IMR-90 (cell line): Measurements from ENCODE around the gene CDCA4. TPM values are rescaled to one million over a fixed set of nuclear protein-coding genes. Genes with fewer than 3 reads are reported as not detected.

Experiments
- ATAC-seq: fragments of 200-7000 bp; cut with Tn5 transposase; 2 replicates; pipeline ENCODE4 v1.9.1; 2020; ENCODE audit warnings: low read depth, mild to moderate bottlenecking, moderate library complexity
- BruUV-seq: library from RNA; stranded (reverse); fragments of 400-500 nt; replicated peaks from 2 replicates; lab custom pipeline; 2021; lab: Mats Ljungman, UMichigan
- CTCF ChIA-PET: fragments of 300-600 bp; formaldehyde crosslinking; extraction: SDS; loops from one replicate; lab custom pipeline; 2021; ENCODE audit warnings: antibody characterized with exemption; lab: Yijun Ruan, JAX
- POLR2A ChIA-PET: fragments of 300-600 bp; sonication (Branson Sonifier 250); formaldehyde crosslinking; loops from one replicate; lab custom pipeline; 2022; ENCODE audit warnings: antibody characterized with exemption; ENCODE audit not compliant: unreplicated experiment; lab: Charles Lee
- DNase-seq: peaks from one replicate; pipeline ENCODE4 v3.0.0; 2013
- H2AFZ ChIP-seq: replicated peaks from 2 replicates; pipeline ENCODE3; 2013; ENCODE audit warnings: low read length, mild to moderate bottlenecking; ENCODE audit not compliant: poor library complexity
- H2AK5ac ChIP-seq: 2 replicates; pipeline ENCODE4 v1.6.1; 2013; ENCODE audit warnings: low read depth, low read length, inconsistent platforms
- H2AK9ac ChIP-seq: replicated peaks from 2 replicates; pipeline ENCODE3; 2013; ENCODE audit warnings: mild to moderate bottlenecking, low read depth, low read length, moderate library complexity; ENCODE audit not compliant: poor library complexity
- H2BK120ac ChIP-seq: 2 replicates; pipeline ENCODE4 v1.6.1; 2013; ENCODE audit warnings: low read depth, low read length, inconsistent platforms
- H2BK15ac ChIP-seq: 3 replicates; pipeline ENCODE4 v1.6.1; 2013; ENCODE audit warnings: low read depth, low read length, inconsistent platforms
- H2BK20ac ChIP-seq: 2 replicates; pipeline ENCODE4 v1.6.1; 2013; ENCODE audit warnings: low read depth, mild to moderate bottlenecking, inconsistent platforms, low read length, moderate library complexity
- H2BK5ac ChIP-seq: 2 replicates; pipeline ENCODE4 v1.6.1; 2013; ENCODE audit warnings: mild to moderate bottlenecking, low read depth, low read length, inconsistent platforms; ENCODE audit not compliant: poor library complexity, severe bottlenecking
- H3K14ac ChIP-seq: replicated peaks from 2 replicates; pipeline ENCODE4 v1.6.1; 2013; ENCODE audit warnings: low read depth, low read length, inconsistent platforms
- H3K18ac ChIP-seq: 2 replicates; pipeline ENCODE4 v1.6.1; 2013; ENCODE audit warnings: low read depth, low read length, control low read depth
- H3K23ac ChIP-seq: 2 replicates; pipeline ENCODE4 v1.6.1; 2013; ENCODE audit warnings: low read depth, low read length, inconsistent platforms
- H3K27ac ChIP-seq: 2 replicates; pipeline ENCODE4 v1.5.1; 2013; ENCODE audit warnings: mild to moderate bottlenecking, control low read depth, low read length; ENCODE audit not compliant: insufficient read depth
- H3K27me3 ChIP-seq: 2 replicates; pipeline ENCODE4 v1.6.1; 2013; ENCODE audit warnings: low read length; ENCODE audit not compliant: control insufficient read depth, insufficient read depth
- H3K36me3 ChIP-seq: 2 replicates; pipeline ENCODE4 v1.6.1; 2013; ENCODE audit warnings: low read length, mixed read lengths; ENCODE audit not compliant: control insufficient read depth, insufficient read depth
- H3K4ac ChIP-seq: 2 replicates; pipeline ENCODE4 v1.6.1; 2013; ENCODE audit warnings: low read depth, low read length, inconsistent platforms
- H3K4me1 ChIP-seq: 2 replicates; pipeline ENCODE4 v1.6.1; 2013; ENCODE audit warnings: low read length, mixed read lengths; ENCODE audit not compliant: control insufficient read depth, insufficient read depth
- H3K4me2 ChIP-seq: 2 replicates; pipeline ENCODE4 v1.6.1; 2013; ENCODE audit warnings: low read depth, mild to moderate bottlenecking, control low read depth, low read length, moderate library complexity
- H3K4me3 ChIP-seq: 2 replicates; pipeline ENCODE4 v1.5.1; 2013; ENCODE audit warnings: low read depth, mild to moderate bottlenecking, control low read depth, low read length, moderate library complexity; ENCODE audit not compliant: insufficient read depth
- H3K56ac ChIP-seq: 2 replicates; pipeline ENCODE4 v1.6.1; 2013; ENCODE audit warnings: low read length, inconsistent platforms; ENCODE audit not compliant: insufficient read depth; ENCODE audit errors: extremely low read depth
- H3K79me1 ChIP-seq, 2 experiments: 2 replicates each; pipeline ENCODE4 v1.6.1; 2013; ENCODE audit warnings: low read length in 2 of 2, inconsistent platforms in 1 of 2, low read depth in 1 of 2
- H3K9ac ChIP-seq: 2 replicates; pipeline ENCODE4 v1.6.1; 2013; ENCODE audit warnings: low read depth, low read length, control low read depth
- H3K9me1 ChIP-seq: 2 replicates; pipeline ENCODE4 v1.6.1; 2013; ENCODE audit warnings: low read length, inconsistent platforms; ENCODE audit not compliant: insufficient read depth
- H3K9me3 ChIP-seq: 2 replicates; pipeline ENCODE4 v1.6.1; 2013; ENCODE audit warnings: low read length; ENCODE audit not compliant: control insufficient read depth, insufficient read depth
- H4K20me1 ChIP-seq: 2 replicates; pipeline ENCODE4 v1.6.1; 2013; ENCODE audit warnings: low read length, inconsistent platforms; ENCODE audit not compliant: insufficient read depth
- H4K5ac ChIP-seq: 2 replicates; pipeline ENCODE4 v1.6.1; 2013; ENCODE audit warnings: mild to moderate bottlenecking, low read depth, low read length, control low read depth
- H4K8ac ChIP-seq, 2 experiments: 2 replicates each; pipeline ENCODE4 v1.6.1; 2013; ENCODE audit warnings: low read depth in 2 of 2, low read length in 2 of 2, control low read depth in 1 of 2, inconsistent platforms in 1 of 2
- H4K91ac ChIP-seq: 2 replicates; pipeline ENCODE4 v1.6.1; 2013; ENCODE audit warnings: low read depth, low read length, inconsistent platforms; ENCODE audit not compliant: insufficient read depth
- BHLHE40 ChIP-seq: fragments of 150-350 bp; IDR thresholded peaks from 2 replicates; pipeline ENCODE4 v1.6.1; 2016; ENCODE audit warnings: mild to moderate bottlenecking, low read depth, low read length
- CEBPB ChIP-seq: IDR thresholded peaks from 2 replicates; pipeline ENCODE4 v1.6.1; 2012; ENCODE audit warnings: low read depth, low read length, improper control_type of control experiment
- CHD1 ChIP-seq: IDR thresholded peaks from 2 replicates; pipeline ENCODE4 v1.6.1; 2012; ENCODE audit warnings: low read depth, low read length, improper control_type of control experiment
- CTCF ChIP-seq: conservative IDR thresholded peaks from 2 replicates; pipeline ENCODE4 v1.5.1; 2012; ENCODE audit warnings: mild to moderate bottlenecking, low read depth, low read length, improper control_type of control experiment
- FOS ChIP-seq: fragments of 150-350 bp; IDR thresholded peaks from 2 replicates; pipeline ENCODE4 v1.6.1; 2016; ENCODE audit warnings: low read depth, low read length
- MAFK ChIP-seq: IDR thresholded peaks from 2 replicates; pipeline ENCODE4 v1.6.1; 2012; ENCODE audit warnings: low read depth, low read length, improper control_type of control experiment
- MAZ ChIP-seq: IDR thresholded peaks from 2 replicates; pipeline ENCODE4 v1.6.1; 2012; ENCODE audit warnings: low read depth, mild to moderate bottlenecking, low read length, improper control_type of control experiment, moderate library complexity, borderline replicate concordance
- MXI1 ChIP-seq: IDR thresholded peaks from 2 replicates; pipeline ENCODE4 v1.6.1; 2012; ENCODE audit warnings: low read depth, mild to moderate bottlenecking, low read length, moderate library complexity, borderline replicate concordance
- NFE2L2 ChIP-seq: fragments of 150-350 bp; IDR thresholded peaks from 2 replicates; pipeline ENCODE4 v1.6.1; 2016; ENCODE audit warnings: low read depth, mild to moderate bottlenecking, low read length
- POLR2A ChIP-seq: IDR thresholded peaks from 2 replicates; pipeline ENCODE4 v1.6.1; 2012; ENCODE audit warnings: mild to moderate bottlenecking, low read depth, low read length
- RAD21 ChIP-seq: IDR thresholded peaks from 2 replicates; pipeline ENCODE4 v1.6.1; 2012; ENCODE audit warnings: low read length, improper control_type of control experiment
- RCOR1 ChIP-seq: IDR thresholded peaks from 2 replicates; pipeline ENCODE4 v1.6.1; 2012; ENCODE audit warnings: mild to moderate bottlenecking, low read length, improper control_type of control experiment; ENCODE audit not compliant: insufficient replicate concordance
- RFX5 ChIP-seq: IDR thresholded peaks from 2 replicates; pipeline ENCODE4 v1.8.0; 2012; ENCODE audit warnings: low read depth, mild to moderate bottlenecking, low read length, moderate library complexity
- SMC3 ChIP-seq: fragments of 150-350 bp; IDR thresholded peaks from 2 replicates; pipeline ENCODE4 v1.6.1; 2016; ENCODE audit warnings: low read depth, mild to moderate bottlenecking, antibody characterized with exemption, low read length, moderate library complexity
- WGBS, 2 experiments: methylation state at CpG; one replicate each; pipeline versions ENCODE4 v1.1.5 to v1.1.7; 2013; ENCODE audit warnings: missing lambda C conversion rate in 2 of 2; ENCODE audit not compliant: insufficient read length in 1 of 2; ENCODE audit errors: extremely low coverage in 2 of 2; 5-methylcytosine and 5-hydroxymethylcytosine counted together
- dilution Hi-C: fragments of 300-500 bp; cut with HindIII; formaldehyde crosslinking; loops from one replicate; pipeline ENCODE4 v1.14.3; 2018; ENCODE audit warnings: low sequenced_read_pairs; ENCODE audit not compliant: unreplicated experiment
- in situ Hi-C: fragments of 300-500 bp; cut with MboI; formaldehyde crosslinking; loops from 3 replicates; pipeline ENCODE4 v1.14.3; 2019; ENCODE audit warnings: low sequenced_read_pairs, inconsistent platforms, mixed read lengths
- intact Hi-C: fragments of 100-400 bp; cut with micrococcal nuclease; formaldehyde crosslinking; loops from 2 replicates; pipeline ENCODE4 v1.10.0; 2022
- polyA plus RNA-seq, 3 experiments: library from polyadenylated mRNA; depleted of rRNA; stranded (reverse); fragments of >200 nt; gene quantifications; 2 replicates each; pipeline ENCODE4 v1.2.3, GENCODE V29; 2012; ENCODE audit warnings: low replicate concordance in 1 of 3
- total RNA-seq: library from RNA; depleted of rRNA; stranded (reverse); fragments of >200 nt; gene quantifications from 2 replicates; pipeline ENCODE4 v1.2.3, GENCODE V29; 2012
- TF ChIP-seq, protein P1 (sequence below): fragments of 150-350 bp; IDR thresholded peaks from 2 replicates; pipeline ENCODE4 v1.6.1; 2017; ENCODE audit warnings: mild to moderate bottlenecking, antibody characterized with exemption, low read length, low read depth

Gene CDCA4
- total and polyA plus RNA-seq, 2 of the 4 experiments (the other 2 are of a cell fraction), result 17.7 to 18.6 TPM

GRCh38 chr14:104998801-104999200, 22.1 kb downstream of the CDCA4 start:
- Histone ChIP-seq H2BK5ac (no peak overlapping the region), H3K4me1 (no peaks in the 10 kb centered on the region), H4K5ac (no peak overlapping the region), H2AFZ (no peak overlapping the region), H2BK20ac (no peak overlapping the region), H3K9ac (no peak overlapping the region), H3K56ac (no peak overlapping the region), H3K27ac (no peak overlapping the region), H3K23ac (no peak overlapping the region), H3K9me3 (0 out of 2 replicates have a peak, but pooled peaks cover 3% of the 10 kb centered on the region), H3K79me1 (peaks cover 0 to 14% of the 10 kb centered on the region in 2 experiments; a peak in 1 of 4 replicates), H3K18ac (no peak overlapping the region), H3K27me3 (no peaks in the 10 kb centered on the region), H2AK5ac (no peak overlapping the region), H4K8ac (no peak overlapping the region), H2BK15ac (no peak overlapping the region), H2AK9ac (no peak overlapping the region), H3K4me3 (no peak overlapping the region), H3K4ac (no peak overlapping the region), H3K14ac (no peak overlapping the region), H2BK120ac (no peak overlapping the region), H4K20me1 (no peaks in the 10 kb centered on the region), H3K9me1 (no peaks in the 10 kb centered on the region; the same call in 1 of the 2 replicates), H3K36me3 (peaks cover 3% of the 10 kb centered on the region; the same call in 1 of the 2 replicates), H4K91ac (no peak overlapping the region), H3K4me2 (no peak overlapping the region)
- no TSS peak for BruUV-seq
- no peak for TF ChIP-seq RAD21
- no peak for TF ChIP-seq MAFK
- no peak for TF ChIP-seq POLR2A
- TF ChIP-seq CTCF, result no peak
- TF ChIP-seq NFE2L2, result no peak
- TF ChIP-seq SMC3, result no peak
- TF ChIP-seq, protein P1, sequence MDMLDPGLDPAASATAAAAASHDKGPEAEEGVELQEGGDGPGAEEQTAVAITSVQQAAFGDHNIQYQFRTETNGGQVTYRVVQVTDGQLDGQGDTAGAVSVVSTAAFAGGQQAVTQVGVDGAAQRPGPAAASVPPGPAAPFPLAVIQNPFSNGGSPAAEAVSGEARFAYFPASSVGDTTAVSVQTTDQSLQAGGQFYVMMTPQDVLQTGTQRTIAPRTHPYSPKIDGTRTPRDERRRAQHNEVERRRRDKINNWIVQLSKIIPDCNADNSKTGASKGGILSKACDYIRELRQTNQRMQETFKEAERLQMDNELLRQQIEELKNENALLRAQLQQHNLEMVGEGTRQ, result no peak
- no peak for TF ChIP-seq RCOR1
- TF ChIP-seq RFX5, result no peak
- TF ChIP-seq FOS, result no peak
- no peak for TF ChIP-seq MXI1
- TF ChIP-seq CEBPB, result no peak
- TF ChIP-seq CHD1, result no peak
- TF ChIP-seq MAZ, result no peak
- TF ChIP-seq BHLHE40, result no peak
- DNase-seq (no peak), ATAC-seq (no peak)
- 100% methylated on average over 2 of the region's 5 CpGs; no CpG with 5 or more reads in 1 of the 2 experiments for WGBS, 2 experiments
- in situ Hi-C loops, result no loop called here
- dilution Hi-C loops, result no loop called here
- POLR2A ChIA-PET, result no interaction called here
- intact Hi-C loops, result no loop called here
- CTCF ChIA-PET, result no interaction called here
